B cell (primary cell): ENCODE measurements around the gene CHKA. TPM values are rescaled to one million over a fixed set of nuclear protein-coding genes. Genes with fewer than 3 reads are reported as not detected.

Experiments used
- ATAC-seq: fragments of 200-7000 bp; cut with Tn5 transposase; one replicate; pipeline ENCODE4 v1.10.0; 2021; ENCODE audit warnings: low read depth, mild to moderate bottlenecking, moderate number of reproducible peaks, moderate library complexity
- CTCF ChIA-PET: fragments of 350-600 bp; sonication (Branson Sonifier 250); formaldehyde crosslinking; loops from one replicate; lab custom pipeline; 2021; ENCODE audit warnings: antibody characterized with exemption, inconsistent platforms; lab: Charles Lee
- POLR2A ChIA-PET: fragments of 350-600 bp; sonication (Branson Sonifier 250); formaldehyde crosslinking; loops from one replicate; lab custom pipeline; 2021; ENCODE audit warnings: antibody characterized with exemption; lab: Charles Lee
- DNase-seq: peaks from one replicate; pipeline ENCODE4 v3.0.0; 2013
- H2AFZ ChIP-seq: 2 replicates; pipeline ENCODE4 v1.6.1; 2012; ENCODE audit warnings: mild to moderate bottlenecking, low read depth, low read length; ENCODE audit not compliant: insufficient read depth, poor library complexity, severe bottlenecking
- H3K27ac ChIP-seq, 2 donors: 1 replicate in 1 of 2; 2 replicates in 1 of 2; pipeline ENCODE4 v1.5.1; 2012 to 2013; ENCODE audit warnings: low read length in 2 of 2, mild to moderate bottlenecking in 2 of 2, moderate library complexity in 1 of 2
- H3K27me3 ChIP-seq, 4 experiments: fragments of 200-600 bp in 1 of 4; sonication (generic) in 1 of 4; replicated peaks in 1 of 4; 1 replicate in 2 of 4; 2 replicates in 2 of 4; pipeline versions ENCODE4 v1.6.1 to v1.7.0; 2013 to 2016; ENCODE audit warnings: low read length in 3 of 4, mild to moderate bottlenecking in 2 of 4, mixed read lengths in 1 of 4, moderate library complexity in 1 of 4; ENCODE audit not compliant: insufficient read depth in 4 of 4, control insufficient read depth in 3 of 4; ENCODE audit errors: control extremely low read depth in 1 of 4
- H3K36me3 ChIP-seq, 2 experiments: replicated peaks in 1 of 2; 1 replicate in 1 of 2; 2 replicates in 1 of 2; pipeline versions ENCODE4 v1.6.1 to v1.7.1; 2013; ENCODE audit warnings: low read length in 1 of 2; ENCODE audit not compliant: insufficient read depth in 2 of 2, control insufficient read depth in 1 of 2; ENCODE audit errors: control extremely low read depth in 1 of 2, extremely low read depth in 1 of 2
- H3K4me1 ChIP-seq, 2 donors: fragments of 200-600 bp in 1 of 2; sonication (generic) in 1 of 2; 1 replicate in 1 of 2; 2 replicates in 1 of 2; pipeline versions ENCODE4 v1.5.1 to v1.6.1; 2013 to 2017; ENCODE audit warnings: low read length in 2 of 2; ENCODE audit not compliant: control insufficient read depth in 2 of 2, insufficient read depth in 2 of 2
- H3K4me2 ChIP-seq: replicated peaks from 2 replicates; pipeline ENCODE3; 2012; ENCODE audit warnings: mild to moderate bottlenecking, low read depth, low read length; ENCODE audit not compliant: poor library complexity, severe bottlenecking
- H3K4me3 ChIP-seq, 5 experiments: fragments of 200-600 bp in 1 of 5; sonication (generic) in 1 of 5; 1 replicate in 3 of 5; 2 replicates in 2 of 5; pipeline versions ENCODE4 v1.5.1 to v1.7.0; 2011 to 2016; ENCODE audit warnings: low read length in 4 of 5, mild to moderate bottlenecking in 4 of 5, low read depth in 2 of 5, control low read depth in 1 of 5, moderate library complexity in 1 of 5; ENCODE audit not compliant: insufficient read depth in 1 of 5; ENCODE audit errors: control extremely low read depth in 1 of 5, extremely low read depth in 1 of 5
- H3K79me2 ChIP-seq: fragments of 200-600 bp; sonication (generic); one replicate; pipeline ENCODE4 v1.6.0; 2016; ENCODE audit warnings: low read length; ENCODE audit not compliant: control insufficient read depth, insufficient read depth
- H3K9ac ChIP-seq: fragments of 200-600 bp; sonication (generic); 2 replicates; pipeline ENCODE4 v1.6.1; 2017; ENCODE audit warnings: mild to moderate bottlenecking, low read length, moderate library complexity
- H3K9me3 ChIP-seq, 3 donors: one replicate each; pipeline versions ENCODE4 v1.6.1 to v1.7.1; 2013; ENCODE audit warnings: low read length in 2 of 3; ENCODE audit not compliant: control insufficient read depth in 2 of 3, insufficient read depth in 1 of 3; ENCODE audit errors: control extremely low read depth in 1 of 3
- H4K20me1 ChIP-seq: 2 replicates; pipeline ENCODE4 v1.6.0; 2012; ENCODE audit warnings: mild to moderate bottlenecking, low read length; ENCODE audit not compliant: insufficient read depth, control insufficient read depth, poor library complexity, severe bottlenecking
- H3K27ac Mint-ChIP-seq: one replicate; pipeline ENCODE4 v1.8.0; 2021; ENCODE audit warnings: mixed read lengths
- H3K27me3 Mint-ChIP-seq: one replicate; pipeline ENCODE4 v1.8.0; 2021; ENCODE audit warnings: mixed read lengths
- H3K4me1 Mint-ChIP-seq: one replicate; pipeline ENCODE4 v1.8.0; 2021; ENCODE audit warnings: mixed read lengths
- H3K4me3 Mint-ChIP-seq: one replicate; pipeline ENCODE4 v1.8.0; 2021; ENCODE audit warnings: mixed read lengths
- H3K9me3 Mint-ChIP-seq: one replicate; pipeline ENCODE4 v1.8.0; 2022; ENCODE audit warnings: mixed read lengths; ENCODE audit not compliant: insufficient read depth
- EZH2 ChIP-seq: IDR thresholded peaks from 2 replicates; pipeline ENCODE4 v1.6.1; 2012; ENCODE audit warnings: borderline replicate concordance, low read depth, mild to moderate bottlenecking, moderate library complexity, low read length; ENCODE audit not compliant: insufficient read depth, poor library complexity, severe bottlenecking
- WGBS: methylation state at CpG from one replicate; pipeline ENCODE4 v1.1.5; 2013; ENCODE audit warnings: missing lambda C conversion rate; ENCODE audit not compliant: insufficient coverage; 5-methylcytosine and 5-hydroxymethylcytosine counted together
- intact Hi-C: fragments of 100-400 bp; cut with micrococcal nuclease; formaldehyde crosslinking; loops from one replicate; pipeline ENCODE4 v1.10.0; 2022
- polyA plus RNA-seq: library from polyadenylated mRNA; depleted of rRNA; stranded (reverse); fragments of >200 nt; gene quantifications from 2 replicates; pipeline ENCODE4 v1.2.3, GENCODE V29; 2012
- total RNA-seq, 2 donors: library from RNA; stranded (reverse); fragments of 120-200 nt in 1 of 2; gene quantifications; 1 replicate in 1 of 2; 2 replicates in 1 of 2; pipeline versions ENCODE4 v1.2.3 to v1.2.4, GENCODE V29; 2013 to 2022
- TF ChIP-seq, protein P1 (sequence below): fragments of 200-600 bp; IDR thresholded peaks from one replicate; pipeline ENCODE4 v1.8.0; 2022; ENCODE audit warnings: antibody characterized with exemption, mild to moderate bottlenecking

CHKA gene
- total and polyA plus RNA-seq, 2 donors (not counting 1 experiment from before 2014, with no cell fraction given): 10.6 to 20.6 TPM

DNA sequence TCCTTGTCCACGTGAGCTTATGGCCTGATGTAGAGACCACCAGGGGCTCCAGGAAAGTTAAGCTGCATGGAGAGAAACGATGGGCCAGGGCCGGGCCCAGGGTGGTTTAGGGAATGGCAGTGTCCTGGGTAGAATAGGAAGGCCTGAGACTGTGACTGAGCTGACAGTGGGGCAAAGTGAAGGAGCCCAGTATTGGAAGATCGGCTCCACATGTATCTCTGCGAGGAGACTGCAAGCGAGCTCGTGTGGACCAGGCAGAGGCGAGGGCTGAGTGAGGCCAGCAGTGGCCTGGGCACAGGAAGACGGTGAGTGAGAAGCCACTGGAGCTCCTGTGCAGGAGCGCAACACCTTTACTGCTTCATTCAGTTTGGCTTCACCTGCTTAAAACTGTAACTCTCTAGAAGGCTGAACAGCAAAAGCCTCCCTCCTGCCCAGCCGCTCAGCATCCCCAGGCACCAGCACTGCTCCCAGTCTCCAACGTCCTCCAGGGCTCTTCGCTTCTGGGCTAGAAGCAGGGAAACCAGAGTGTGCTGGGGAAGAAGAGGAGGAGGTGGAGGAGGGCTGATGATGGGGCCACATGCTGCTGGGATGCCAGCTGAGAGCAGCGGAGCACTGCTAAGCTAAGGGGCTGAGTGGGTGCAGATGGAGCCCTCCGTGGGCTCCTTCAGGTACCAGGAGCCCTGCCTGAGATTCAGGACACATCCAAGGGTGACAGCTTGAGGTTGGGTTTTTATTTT lies 68.9 kb downstream of the CHKA start:
- CTCF ChIA-PET: interaction anchor here (2.0 kb wide), 1 partner anchor 14 kb away, joined by 4 read pairs; the partner anchor contains the start of gene TCIRG1

More for the DNA sequence above, 68.9 kb downstream of the CHKA start:
- Mint-ChIP-seq H3K27me3 (no peaks in the 10 kb centered on the region), H3K4me1 (no peaks in the 10 kb centered on the region), H3K9me3 (no peaks in the 10 kb centered on the region), H3K4me3 (no peak overlapping the region), H3K27ac (no peak overlapping the region)
- 94% methylated on average over 13 of the region's 15 CpGs for WGBS
- ATAC-seq (no peak), DNase-seq (no peak)
- Histone ChIP-seq H3K4me2 (no peak overlapping the region), H3K27ac (no peak overlapping the region), H3K4me1 (no peaks in the 10 kb centered on the region), H3K36me3 (peaks cover 0 to 48% of the 10 kb centered on the region in 2 experiments), H4K20me1 (no peaks in the 10 kb centered on the region), H3K9me3 (no peaks in the 10 kb centered on the region), H3K4me3 (no peak overlapping the region), H3K9ac (no peak overlapping the region), H3K79me2 (no peaks in the 10 kb centered on the region), H2AFZ (no peak overlapping the region), H3K27me3 (no peaks in the 10 kb centered on the region)
- POLR2A ChIA-PET: no interaction called here
- TF ChIP-seq, protein P1, sequence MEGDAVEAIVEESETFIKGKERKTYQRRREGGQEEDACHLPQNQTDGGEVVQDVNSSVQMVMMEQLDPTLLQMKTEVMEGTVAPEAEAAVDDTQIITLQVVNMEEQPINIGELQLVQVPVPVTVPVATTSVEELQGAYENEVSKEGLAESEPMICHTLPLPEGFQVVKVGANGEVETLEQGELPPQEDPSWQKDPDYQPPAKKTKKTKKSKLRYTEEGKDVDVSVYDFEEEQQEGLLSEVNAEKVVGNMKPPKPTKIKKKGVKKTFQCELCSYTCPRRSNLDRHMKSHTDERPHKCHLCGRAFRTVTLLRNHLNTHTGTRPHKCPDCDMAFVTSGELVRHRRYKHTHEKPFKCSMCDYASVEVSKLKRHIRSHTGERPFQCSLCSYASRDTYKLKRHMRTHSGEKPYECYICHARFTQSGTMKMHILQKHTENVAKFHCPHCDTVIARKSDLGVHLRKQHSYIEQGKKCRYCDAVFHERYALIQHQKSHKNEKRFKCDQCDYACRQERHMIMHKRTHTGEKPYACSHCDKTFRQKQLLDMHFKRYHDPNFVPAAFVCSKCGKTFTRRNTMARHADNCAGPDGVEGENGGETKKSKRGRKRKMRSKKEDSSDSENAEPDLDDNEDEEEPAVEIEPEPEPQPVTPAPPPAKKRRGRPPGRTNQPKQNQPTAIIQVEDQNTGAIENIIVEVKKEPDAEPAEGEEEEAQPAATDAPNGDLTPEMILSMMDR: no peak
- TF ChIP-seq EZH2: no peak
- intact Hi-C loops: no loop called here
